Measurements from ENCODE around the gene ANKRD37. TPM values are rescaled to one million over a fixed set of nuclear protein-coding genes. Genes with fewer than 3 reads are reported as not detected.

Gene ANKRD37
- total RNA-seq: 8.6 to 18.3 TPM (median 16.7 TPM) in 3 replicates
- long read RNA-seq, transcript ANKRD37-201 (5 exons, 1,141 nt): major isoform, 11 of 17 reads
- long read RNA-seq, partial matches to known transcripts: 2 of 17 reads
- long read RNA-seq, other reads (novel, unspliced or antisense): 4 of 17 reads

DNA sequence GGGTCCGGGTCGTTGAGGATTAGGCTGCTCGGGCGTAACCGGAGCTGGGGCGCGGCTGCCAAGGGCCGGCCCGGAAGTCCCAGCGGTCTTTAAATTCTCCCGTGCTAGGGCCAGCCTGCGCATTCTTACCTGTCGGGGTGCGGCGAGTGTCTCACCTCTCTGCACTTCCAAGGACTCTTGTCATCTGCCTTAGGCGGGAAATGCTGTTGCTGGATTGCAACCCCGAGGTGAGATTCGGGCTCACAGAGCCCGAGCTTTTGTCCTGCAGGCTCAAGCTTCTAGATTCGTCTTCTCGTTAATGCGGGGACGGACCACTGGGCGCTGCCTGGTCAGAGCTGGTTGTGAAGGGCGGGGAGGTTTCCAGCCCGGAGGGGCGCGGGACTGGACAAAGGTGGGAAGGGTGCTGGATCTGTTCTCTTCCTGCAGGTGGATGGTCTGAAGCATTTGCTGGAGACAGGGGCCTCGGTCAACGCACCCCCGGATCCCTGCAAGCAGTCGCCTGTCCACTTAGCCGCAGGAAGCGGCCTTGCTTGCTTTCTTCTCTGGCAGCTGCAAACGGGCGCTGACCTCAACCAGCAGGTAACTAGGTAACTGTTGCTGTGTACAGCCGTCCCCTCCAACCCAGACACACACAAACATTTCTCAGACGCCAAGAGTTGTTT, at the start of gene ANKRD37:
Gene ANKRD37, plus strand, starts transcription at position 118 of the 662 bp plus-strand sequence. Its CDS starts 83 bp downstream, at position 201.
- Mint-ChIP-seq H3K4me1 (ENCODE audit: low read depth) (peaks cover 61% of the 10 kb centered on the region), H3K4me3 (ENCODE audit: unreplicated experiment) (peak within 1 kb of the TSS; percentile 92), H3K27ac (ENCODE audit: unreplicated experiment) (peak within 1 kb of the TSS; percentile 94), H3K9me3 (ENCODE audit: low read depth) (no peaks in the 10 kb centered on the region), H3K36me3 (ENCODE audit: low read depth) (peaks cover 12% of the 10 kb centered on the region), H3K27me3 (ENCODE audit: low read depth) (no peaks in the 10 kb centered on the region)
- DNase-seq (ENCODE audit: low spot score): no peak
- TF ChIP-seq, protein P1, sequence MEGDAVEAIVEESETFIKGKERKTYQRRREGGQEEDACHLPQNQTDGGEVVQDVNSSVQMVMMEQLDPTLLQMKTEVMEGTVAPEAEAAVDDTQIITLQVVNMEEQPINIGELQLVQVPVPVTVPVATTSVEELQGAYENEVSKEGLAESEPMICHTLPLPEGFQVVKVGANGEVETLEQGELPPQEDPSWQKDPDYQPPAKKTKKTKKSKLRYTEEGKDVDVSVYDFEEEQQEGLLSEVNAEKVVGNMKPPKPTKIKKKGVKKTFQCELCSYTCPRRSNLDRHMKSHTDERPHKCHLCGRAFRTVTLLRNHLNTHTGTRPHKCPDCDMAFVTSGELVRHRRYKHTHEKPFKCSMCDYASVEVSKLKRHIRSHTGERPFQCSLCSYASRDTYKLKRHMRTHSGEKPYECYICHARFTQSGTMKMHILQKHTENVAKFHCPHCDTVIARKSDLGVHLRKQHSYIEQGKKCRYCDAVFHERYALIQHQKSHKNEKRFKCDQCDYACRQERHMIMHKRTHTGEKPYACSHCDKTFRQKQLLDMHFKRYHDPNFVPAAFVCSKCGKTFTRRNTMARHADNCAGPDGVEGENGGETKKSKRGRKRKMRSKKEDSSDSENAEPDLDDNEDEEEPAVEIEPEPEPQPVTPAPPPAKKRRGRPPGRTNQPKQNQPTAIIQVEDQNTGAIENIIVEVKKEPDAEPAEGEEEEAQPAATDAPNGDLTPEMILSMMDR (IDR thresholded peaks at IDR 0.05): peak; percentile 35

DNA sequence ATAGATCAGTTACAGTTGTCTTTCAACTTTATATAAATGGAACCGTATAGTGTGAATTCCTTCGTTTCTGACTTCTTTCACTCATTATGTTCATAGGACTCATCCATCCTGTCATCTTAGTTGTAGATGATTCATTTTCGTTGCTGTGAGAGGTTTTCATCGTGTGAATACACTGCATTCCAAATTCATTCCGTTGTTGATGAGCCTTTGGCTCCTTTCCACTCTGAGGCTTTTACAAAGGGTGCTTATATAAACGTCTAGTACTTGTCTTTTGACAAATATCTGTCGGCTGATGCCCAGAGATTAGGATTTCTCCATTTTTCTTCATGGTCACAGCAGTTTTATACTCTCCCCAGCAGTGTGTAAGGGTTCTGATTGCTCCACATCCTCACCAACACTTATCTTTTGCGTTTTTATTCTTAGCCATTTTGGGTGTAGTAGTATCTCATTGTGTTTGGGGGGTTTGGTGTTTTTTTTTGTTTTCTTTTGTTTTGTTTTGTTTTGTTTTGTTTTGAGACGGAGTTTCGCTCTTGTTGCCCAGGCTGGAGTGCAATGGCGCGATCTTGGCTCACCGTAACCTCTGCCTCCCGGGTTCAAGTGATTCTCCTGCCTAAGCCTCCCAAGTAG, 49.6 kb upstream of the ANKRD37 start:
- Mint-ChIP-seq H3K4me1 (ENCODE audit: low read depth) (peaks cover 60% of the 10 kb centered on the region), H3K9me3 (ENCODE audit: low read depth) (peaks cover 5% of the 10 kb centered on the region), H3K4me3 (ENCODE audit: unreplicated experiment) (peak overlapping the region; percentile 38), H3K36me3 (ENCODE audit: low read depth) (peaks cover 38% of the 10 kb centered on the region), H3K27ac (ENCODE audit: unreplicated experiment) (peak overlapping the region; percentile 95), H3K27me3 (ENCODE audit: low read depth) (no peaks in the 10 kb centered on the region)
- no peak for DNase-seq (ENCODE audit: low spot score)
- TF ChIP-seq, protein P1 (IDR thresholded peaks at IDR 0.05): no peak

DNA sequence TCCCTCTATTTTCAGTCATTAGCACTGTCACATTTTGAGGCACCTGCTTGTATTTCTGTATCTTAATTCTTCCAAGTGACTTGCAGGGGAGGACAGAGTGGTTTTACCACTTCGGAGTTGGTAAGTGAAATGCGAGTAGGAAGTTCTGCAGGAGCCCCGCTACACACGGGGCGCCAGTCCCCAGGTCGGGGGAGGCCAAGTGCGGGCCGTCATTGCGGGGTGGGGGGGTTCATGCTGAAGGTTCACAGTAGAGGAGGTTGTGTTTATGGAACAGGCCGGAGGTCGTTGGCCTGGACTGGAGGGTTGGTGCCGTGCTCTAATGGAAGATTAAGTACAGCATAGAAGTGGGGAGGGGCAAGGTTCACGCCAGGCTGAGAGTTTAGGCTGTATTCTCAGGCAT, 45.0 kb upstream of the ANKRD37 start:
- TF ChIP-seq, protein P1 (IDR thresholded peaks at IDR 0.05): no peak
- Mint-ChIP-seq H3K27ac (ENCODE audit: unreplicated experiment) (no peak overlapping the region), H3K36me3 (ENCODE audit: low read depth) (peaks cover 50% of the 10 kb centered on the region), H3K4me1 (ENCODE audit: low read depth) (peaks cover 40% of the 10 kb centered on the region), H3K4me3 (ENCODE audit: unreplicated experiment) (no peak overlapping the region), H3K9me3 (ENCODE audit: low read depth) (no peaks in the 10 kb centered on the region), H3K27me3 (ENCODE audit: low read depth) (no peaks in the 10 kb centered on the region)
- DNase-seq (ENCODE audit: low spot score): no peak

- Mint-ChIP-seq H3K4me1 (ENCODE audit: low read depth) (peaks cover 40% of the 10 kb centered on the region), H3K27me3 (ENCODE audit: low read depth) (no peaks in the 10 kb centered on the region), H3K27ac (ENCODE audit: unreplicated experiment) (no peak overlapping the region), H3K9me3 (ENCODE audit: low read depth) (no peaks in the 10 kb centered on the region), H3K36me3 (ENCODE audit: low read depth) (peaks cover 50% of the 10 kb centered on the region), H3K4me3 (ENCODE audit: unreplicated experiment) (no peak overlapping the region)
- DNase-seq (ENCODE audit: low spot score): no peak
- TF ChIP-seq, protein P1 (IDR thresholded peaks at IDR 0.05): no peak
Measured at GRCh38 chr4:185352202-185352601, 44.4 kb upstream of the ANKRD37 start.

DNA sequence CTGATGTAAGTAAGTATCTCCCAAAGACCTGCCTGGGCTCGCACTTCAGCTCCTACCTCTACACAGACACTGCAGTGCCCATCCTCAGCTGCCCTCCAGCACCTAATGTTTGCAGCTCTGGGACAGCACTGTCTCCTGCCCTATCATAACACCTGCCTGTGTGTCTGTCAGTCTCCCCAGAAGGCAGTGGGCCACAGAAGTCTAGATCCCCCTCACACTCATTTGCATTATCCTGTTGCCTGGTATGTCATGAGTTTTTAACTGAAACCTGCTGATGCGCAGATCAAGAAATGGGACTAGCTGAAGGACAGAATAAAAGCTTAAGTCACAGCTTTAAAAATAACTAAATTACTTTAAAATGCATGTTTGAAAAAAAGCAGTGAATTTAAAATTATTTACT, 43.9 kb upstream of the ANKRD37 start:
- peaks cover 51% of the 10 kb centered on the region for H3K36me3 Mint-ChIP-seq (ENCODE audit: low read depth)

More for the DNA sequence above, 43.9 kb upstream of the ANKRD37 start:
- no peak for DNase-seq (ENCODE audit: low spot score)
- H3K27me3 Mint-ChIP-seq (ENCODE audit: low read depth): no peaks in the 10 kb centered on the region
- H3K27ac Mint-ChIP-seq (ENCODE audit: unreplicated experiment): peak overlapping the region; percentile 28
- no peak overlapping the region for H3K4me3 Mint-ChIP-seq (ENCODE audit: unreplicated experiment)
- TF ChIP-seq, protein P1 (IDR thresholded peaks at IDR 0.05): no peak
- no peaks in the 10 kb centered on the region for H3K9me3 Mint-ChIP-seq (ENCODE audit: low read depth)
- peaks cover 40% of the 10 kb centered on the region for H3K4me1 Mint-ChIP-seq (ENCODE audit: low read depth)

All from chondrocyte (in vitro differentiated cells).